AG08396 (cell line): Measurements from ENCODE around the gene MGAT4C.

Experiments
- DNase-seq: peaks from one replicate; pipeline ENCODE4 v3.0.0; 2012; ENCODE audit warnings: low spot score, mixed read lengths

The MGAT4C gene

GRCh38 chr12:86228656-86229055 lies 27.5 kb downstream of the MGAT4C start:
- no peak for DNase-seq

GRCh38 chr12:86226481-86226880 lies 29.7 kb downstream of the MGAT4C start:
- DNase-seq, result no peak

GRCh38 chr12:86216591-86216990 lies 39.6 kb downstream of the MGAT4C start:
- DNase-seq, result no peak

GRCh38 chr12:86213012-86213411 lies 43.2 kb downstream of the MGAT4C start:
- no peak for DNase-seq

GRCh38 chr12:86198696-86199444 lies 57.3 kb downstream of the MGAT4C start:
- no peak for DNase-seq

GRCh38 chr12:86196465-86196864 lies 59.7 kb downstream of the MGAT4C start:
- no peak for DNase-seq

- no peak for DNase-seq
These were observed 61.5 kb downstream of the MGAT4C start for GRCh38 chr12:86194721-86195120.

- DNase-seq, result no peak
These were observed 62.3 kb downstream of the MGAT4C start for GRCh38 chr12:86193931-86194330.

GRCh38 chr12:86188226-86188625 lies 68.0 kb downstream of the MGAT4C start:
- DNase-seq, result no peak

GRCh38 chr12:86186449-86186848 lies 69.7 kb downstream of the MGAT4C start:
- DNase-seq, result no peak

GRCh38 chr12:86179855-86180254 lies 76.3 kb downstream of the MGAT4C start:
- DNase-seq, result no peak

- no peak for DNase-seq
These were observed 82.0 kb downstream of the MGAT4C start for GRCh38 chr12:86174188-86174587.

- DNase-seq, result no peak
These were observed 83.2 kb downstream of the MGAT4C start for GRCh38 chr12:86172913-86173443.

- DNase-seq, result no peak
These were observed 86.1 kb downstream of the MGAT4C start for GRCh38 chr12:86170051-86170450.

GRCh38 chr12:86158956-86159355 lies 97.2 kb downstream of the MGAT4C start:
- no peak for DNase-seq

- no peak for DNase-seq
These were observed 101.6 kb downstream of the MGAT4C start for GRCh38 chr12:86154620-86155019.

GRCh38 chr12:86148612-86149011 lies 107.6 kb downstream of the MGAT4C start:
- DNase-seq, result no peak

GRCh38 chr12:86148071-86148470 lies 108.1 kb downstream of the MGAT4C start:
- no peak for DNase-seq

- no peak for DNase-seq
These were observed 111.0 kb downstream of the MGAT4C start for GRCh38 chr12:86145156-86145555.

GRCh38 chr12:86143162-86143561 lies 113.0 kb downstream of the MGAT4C start:
- DNase-seq, result no peak

- no peak for DNase-seq
These were observed 116.5 kb downstream of the MGAT4C start for GRCh38 chr12:86139671-86140070.

GRCh38 chr12:86138770-86139169 lies 117.4 kb downstream of the MGAT4C start:
- no peak for DNase-seq

- DNase-seq, result no peak
These were observed 118.3 kb downstream of the MGAT4C start for GRCh38 chr12:86137936-86138335.

GRCh38 chr12:86134561-86134960 lies 121.6 kb downstream of the MGAT4C start:
- no peak for DNase-seq
